IPS-15b (cell line): Measurements from ENCODE around the gene SORT1.
"Not testable (repeated sequence)": the region's sequence is repeated elsewhere in the genome, so short reads cannot be mapped to it uniquely, and the experiment has no call there.

Experiments
- H3K27me3 ChIP-seq: one replicate; pipeline ENCODE4 v1.6.1; 2013; ENCODE audit warnings: low read length; ENCODE audit not compliant: control insufficient read depth, insufficient read depth
- H3K36me3 ChIP-seq: one replicate; pipeline ENCODE4 v1.6.1; 2013; ENCODE audit warnings: low read length; ENCODE audit not compliant: control insufficient read depth, insufficient read depth
- H3K4me1 ChIP-seq: one replicate; pipeline ENCODE4 v1.6.1; 2013; ENCODE audit warnings: mild to moderate bottlenecking, low read length; ENCODE audit not compliant: control insufficient read depth, insufficient read depth
- H3K4me3 ChIP-seq: one replicate; pipeline ENCODE4 v1.5.1; 2013; ENCODE audit warnings: low read depth, low read length
- H3K9ac ChIP-seq: one replicate; pipeline ENCODE4 v1.6.1; 2013; ENCODE audit warnings: low read depth, mild to moderate bottlenecking, low read length
- H3K9me3 ChIP-seq: one replicate; pipeline ENCODE4 v1.6.1; 2013; ENCODE audit warnings: mild to moderate bottlenecking, low read length; ENCODE audit not compliant: control insufficient read depth, insufficient read depth

The SORT1 gene

GRCh38 chr1:109395602-109396512 is 1.9 kb downstream of the SORT1 start:
- H3K9me3 ChIP-seq = no peaks in the 10 kb centered on the region
- H3K4me3 ChIP-seq = peak overlapping the region; percentile 66
- H3K27me3 ChIP-seq = no peaks in the 10 kb centered on the region
- H3K4me1 ChIP-seq = peaks cover 11% of the 10 kb centered on the region
- no peaks in the 10 kb centered on the region for H3K36me3 ChIP-seq
- no peak overlapping the region for H3K9ac ChIP-seq

DNA sequence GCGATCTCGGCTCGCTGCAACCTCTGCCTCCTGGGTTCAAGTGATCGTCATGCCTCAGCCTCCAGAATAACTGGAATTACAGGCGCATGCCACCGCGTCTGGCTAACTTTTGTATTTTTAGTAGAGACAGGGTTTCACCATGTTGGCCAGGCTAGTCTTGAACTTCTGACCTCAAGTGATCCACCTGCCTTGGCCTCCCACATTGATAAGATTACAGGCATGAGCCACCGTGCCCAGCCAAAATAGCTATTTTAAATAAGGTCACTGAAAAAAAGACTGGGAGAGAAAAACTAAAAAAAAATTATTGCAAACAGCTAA is 2.5 kb downstream of the SORT1 start:
- H3K27me3 ChIP-seq, H3K4me3 ChIP-seq, H3K36me3 ChIP-seq, H3K9ac ChIP-seq, H3K9me3 ChIP-seq: not testable (repeated sequence)
- H3K4me1 ChIP-seq = peaks cover 11% of the 10 kb centered on the region

DNA sequence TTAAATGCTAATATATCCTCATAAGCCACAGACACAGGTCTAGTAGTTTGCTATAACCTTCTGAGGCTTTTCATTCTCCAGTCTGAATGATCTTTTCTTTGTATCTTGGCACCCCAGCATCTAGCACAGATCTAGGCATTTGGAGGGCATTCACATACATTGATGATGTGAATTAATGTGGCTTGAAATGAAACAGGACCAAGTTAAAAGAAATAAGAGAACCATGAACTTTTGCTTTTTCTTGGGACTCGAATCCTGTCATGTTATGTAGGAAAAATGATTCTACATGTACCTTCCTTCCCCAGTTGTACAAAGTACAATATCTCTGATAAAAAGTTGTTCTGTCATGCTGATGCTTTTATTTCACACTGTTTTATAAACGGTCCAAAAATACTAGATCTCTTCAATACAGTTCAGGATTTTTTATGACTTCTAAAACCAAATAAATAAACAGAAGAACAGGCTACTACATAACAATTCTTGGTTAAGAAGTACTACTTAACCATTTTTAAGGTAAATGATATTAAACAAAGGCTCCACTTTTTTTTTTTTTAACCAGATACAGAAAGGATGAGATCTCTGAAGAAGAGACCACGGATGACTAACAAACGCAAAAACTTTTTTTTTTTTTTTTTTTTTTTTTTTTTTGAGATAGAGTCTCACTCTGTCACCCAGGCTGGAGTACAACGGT is 3.0 kb downstream of the SORT1 start:
- Histone ChIP-seq H3K36me3 (no peaks in the 10 kb centered on the region), H3K27me3 (no peaks in the 10 kb centered on the region), H3K4me1 (peaks cover 11% of the 10 kb centered on the region), H3K4me3 (no peak overlapping the region), H3K9me3 (no peaks in the 10 kb centered on the region), H3K9ac (no peak overlapping the region)

DNA sequence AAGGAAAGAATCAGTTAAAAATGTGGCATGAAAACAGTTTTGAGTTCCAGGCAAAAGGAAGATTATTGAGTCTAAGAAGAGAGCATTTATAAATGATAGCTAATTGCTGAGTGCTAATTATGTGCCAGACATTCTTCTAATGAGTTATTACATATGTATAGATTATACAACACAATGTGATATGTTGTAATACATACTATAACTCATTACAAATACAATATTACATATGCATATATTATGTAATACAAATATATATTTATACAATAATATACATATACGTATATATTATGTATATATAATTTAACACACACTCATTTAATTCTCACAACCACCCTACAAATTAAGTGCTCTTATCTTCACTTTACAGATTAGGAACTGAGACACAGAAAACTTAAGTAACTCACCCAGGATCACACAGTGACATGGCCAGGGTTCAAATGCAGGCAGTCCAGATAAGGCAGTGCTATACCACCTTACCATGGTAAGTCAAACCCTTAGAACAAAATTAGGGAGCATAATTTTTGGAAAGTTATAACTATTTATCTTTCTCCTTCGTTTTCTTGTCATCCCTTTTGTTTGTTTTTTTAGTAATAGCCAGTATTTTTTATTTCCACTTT is 4.0 kb downstream of the SORT1 start:
- H3K4me1 ChIP-seq = peaks cover 6% of the 10 kb centered on the region
- no peak overlapping the region for H3K4me3 ChIP-seq
- no peak overlapping the region for H3K9ac ChIP-seq
- no peaks in the 10 kb centered on the region for H3K27me3 ChIP-seq
- H3K9me3 ChIP-seq = no peaks in the 10 kb centered on the region
- no peaks in the 10 kb centered on the region for H3K36me3 ChIP-seq

GRCh38 chr1:109392788-109393616 is 4.7 kb downstream of the SORT1 start:
- H3K9ac ChIP-seq = no peak overlapping the region

GRCh38 chr1:109392037-109392787 is 5.5 kb downstream of the SORT1 start:
- Histone ChIP-seq H3K36me3 (no peaks in the 10 kb centered on the region), H3K9ac (no peak overlapping the region), H3K4me3 (no peak overlapping the region), H3K9me3 (no peaks in the 10 kb centered on the region), H3K27me3 (no peaks in the 10 kb centered on the region), H3K4me1 (peaks cover 6% of the 10 kb centered on the region)

More at GRCh38 chr1:109392788-109393616, 4.7 kb downstream of the SORT1 start:
- no peaks in the 10 kb centered on the region for H3K36me3 ChIP-seq
- H3K27me3 ChIP-seq = no peaks in the 10 kb centered on the region
- H3K4me1 ChIP-seq = peaks cover 6% of the 10 kb centered on the region
- H3K4me3 ChIP-seq = no peak overlapping the region
- no peaks in the 10 kb centered on the region for H3K9me3 ChIP-seq

GRCh38 chr1:109391626-109392025 is 6.1 kb downstream of the SORT1 start:
- H3K9ac ChIP-seq = no peak overlapping the region
- H3K9me3 ChIP-seq = no peaks in the 10 kb centered on the region
- no peak overlapping the region for H3K4me3 ChIP-seq
- no peaks in the 10 kb centered on the region for H3K27me3 ChIP-seq
- no peaks in the 10 kb centered on the region for H3K36me3 ChIP-seq
- H3K4me1 ChIP-seq = peaks cover 6% of the 10 kb centered on the region

DNA sequence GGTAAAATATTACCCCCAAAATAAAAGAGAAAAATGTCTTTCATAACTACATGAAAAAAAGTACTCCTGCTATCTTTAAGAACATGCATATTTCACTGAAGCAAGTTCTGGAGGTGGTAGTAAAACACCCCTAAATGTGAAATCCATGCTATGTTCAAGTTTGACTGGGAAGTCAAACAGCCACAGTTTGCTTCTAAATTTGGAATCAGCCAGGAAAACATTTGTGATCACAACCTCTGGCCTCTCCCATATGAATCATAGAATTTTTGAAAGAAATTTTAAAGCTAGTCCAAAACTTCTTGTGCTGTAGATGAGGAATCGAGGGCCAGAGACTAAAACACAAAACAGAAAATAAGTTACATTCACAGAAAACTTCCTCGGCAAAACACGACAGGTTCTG is 6.6 kb downstream of the SORT1 start:
- no peak overlapping the region for H3K9ac ChIP-seq
- H3K4me1 ChIP-seq = peaks cover 1% of the 10 kb centered on the region
- H3K27me3 ChIP-seq = no peaks in the 10 kb centered on the region
- H3K9me3 ChIP-seq = no peaks in the 10 kb centered on the region
- H3K36me3 ChIP-seq = no peaks in the 10 kb centered on the region
- H3K4me3 ChIP-seq = no peak overlapping the region

GRCh38 chr1:109389638-109390341 is 7.9 kb downstream of the SORT1 start:
- no peaks in the 10 kb centered on the region for H3K36me3 ChIP-seq

GRCh38 chr1:109388884-109389637 is 8.7 kb downstream of the SORT1 start:
- Histone ChIP-seq H3K4me1 (peaks cover 3% of the 10 kb centered on the region), H3K9ac (no peak overlapping the region), H3K36me3 (no peaks in the 10 kb centered on the region), H3K9me3 (no peaks in the 10 kb centered on the region), H3K27me3 (no peaks in the 10 kb centered on the region), H3K4me3 (no peak overlapping the region)

More at GRCh38 chr1:109389638-109390341, 7.9 kb downstream of the SORT1 start:
- Histone ChIP-seq H3K4me3 (no peak overlapping the region), H3K9me3 (no peaks in the 10 kb centered on the region), H3K27me3 (no peaks in the 10 kb centered on the region), H3K4me1 (no peaks in the 10 kb centered on the region), H3K9ac (no peak overlapping the region)
